ENCODE data around the gene CA7. TPM values are rescaled to one million over a fixed set of nuclear protein-coding genes. Genes with fewer than 3 reads are reported as not detected.

The CA7 gene
- total and polyA plus RNA-seq, 2 donors (not counting 3 experiments of a cell fraction or from before 2014, with no cell fraction given): not detected

- TF ChIP-seq POLR2AphosphoS5 (IDR thresholded peaks at IDR 0.05; ENCODE audit: insufficient read depth, low read depth, low read length) (no peak), CTCF (IDR thresholded peaks at IDR 0.05; ENCODE audit: extremely low read depth in 1 of 2, insufficient read depth in 1 of 2, low read depth in 1 of 2, low read length in 2 of 2) (no peak), GATA2 (IDR thresholded peaks at IDR 0.05; ENCODE audit: insufficient read depth, insufficient read length, low read depth, low read length) (no peak), JUN (IDR thresholded peaks at IDR 0.05; ENCODE audit: borderline replicate concordance, insufficient read depth, insufficient read length, low read depth) (no peak), MYC (IDR thresholded peaks at IDR 0.05; ENCODE audit: low read depth, low read length) (no peak), POLR2A (IDR thresholded peaks at IDR 0.05; ENCODE audit: low read depth, low read length) (no peak), EZH2 (IDR thresholded peaks at IDR 0.05; ENCODE audit: borderline replicate concordance, low read depth, low read length, severe bottlenecking) (no peak), FOS (IDR thresholded peaks at IDR 0.05; ENCODE audit: borderline replicate concordance, insufficient read depth, low read length) (no peak)
- TF ChIP-seq, protein P1, sequence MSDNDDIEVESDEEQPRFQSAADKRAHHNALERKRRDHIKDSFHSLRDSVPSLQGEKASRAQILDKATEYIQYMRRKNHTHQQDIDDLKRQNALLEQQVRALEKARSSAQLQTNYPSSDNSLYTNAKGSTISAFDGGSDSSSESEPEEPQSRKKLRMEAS (IDR thresholded peaks at IDR 0.05; ENCODE audit: insufficient read depth, insufficient read length): no peak
- POLR2A ChIA-PET: no interaction called here
Observed at GRCh38 chr16:66882702-66883101, 38.5 kb downstream of the CA7 start.

More at GRCh38 chr16:66882702-66883101, 38.5 kb downstream of the CA7 start:
- no peak overlapping the region for H3K4me3 ChIP-seq (replicated peaks in 1 of 3; ENCODE audit: insufficient read depth in 1 of 3, low read depth in 1 of 3, low read length in 3 of 3)
- no TSS peak for BruUV-seq (replicated peaks)
- no peaks in the 10 kb centered on the region for H3K79me2 ChIP-seq (ENCODE audit: control insufficient read depth, insufficient read depth, low read length)
- CTCF ChIA-PET: interaction anchor here (1.6 to 3.4 kb wide), 5 partner anchors 10 to 79 kb away, joined by 3 to 18 read pairs (median 16); partner anchors contain the start of gene CES3
- dilution Hi-C loops (cut with MboI; ENCODE audit: extremely low pct_ligation_motif_present, low sequenced_read_pairs): no loop called here
- H3K4me2 ChIP-seq (ENCODE audit: insufficient read depth, low read length): no peak overlapping the region
- DNase-seq (ENCODE audit: low read depth, low spot score) (no peak), FAIRE-seq (no peak)
- no peak overlapping the region for H2AFZ ChIP-seq (ENCODE audit: low read depth, low read length)
- H3K27ac ChIP-seq (ENCODE audit: insufficient read depth, low read depth, low read length): no peak overlapping the region
- no peaks in the 10 kb centered on the region for H3K27me3 ChIP-seq (ENCODE audit: control insufficient read depth in 2 of 2, insufficient read depth in 2 of 2, low read length in 2 of 2)
- no peak overlapping the region for H3K9ac ChIP-seq (replicated peaks; ENCODE audit: extremely low read depth, insufficient read depth, low read length)
- intact Hi-C loops (cut with micrococcal nuclease): no loop called here
- no peaks in the 10 kb centered on the region for H3K9me1 ChIP-seq (replicated peaks; ENCODE audit: control insufficient read depth, extremely low read depth, insufficient read depth, low read length)
- H3K4me1 ChIP-seq (ENCODE audit: control insufficient read depth, extremely low read depth, insufficient read depth, low read length): peaks cover 7% of the 10 kb centered on the region
- peaks cover 4% of the 10 kb centered on the region for H4K20me1 ChIP-seq (replicated peaks; ENCODE audit: control insufficient read depth, extremely low read depth, insufficient read depth, low read length)
- H3K9me3 ChIP-seq (replicated peaks; ENCODE audit: control insufficient read depth, insufficient read depth, low read length): no peaks in the 10 kb centered on the region
- peaks cover 3 to 9% of the 10 kb centered on the region in 2 experiments for H3K36me3 ChIP-seq (ENCODE audit: control insufficient read depth in 2 of 2, extremely low read depth in 1 of 2, insufficient read depth in 2 of 2, low read length in 2 of 2)
